ENCODE measurements around the gene EML6.
A peak's percentile ranks its signal among the peaks of the same experiment; 100 is the strongest.

Gene EML6

GRCh38 chr2:54914637-54915036 is 191.2 kb downstream of the EML6 start:
- no peak for DNase-seq (ENCODE audit: low spot score)

GRCh38 chr2:54915101-54915500 is 191.6 kb downstream of the EML6 start:
- DNase-seq (ENCODE audit: low spot score) = no peak

GRCh38 chr2:54916637-54917036 is 193.2 kb downstream of the EML6 start:
- no peak for DNase-seq (ENCODE audit: low spot score)

GRCh38 chr2:54918647-54919280 is 195.3 kb downstream of the EML6 start:
- DNase-seq (ENCODE audit: low spot score) = no peak

GRCh38 chr2:54920660-54921059 is 197.2 kb downstream of the EML6 start:
- no peak for DNase-seq (ENCODE audit: low spot score)

- no peak for DNase-seq (ENCODE audit: low spot score)
Measured at GRCh38 chr2:54924121-54924520, 200.7 kb downstream of the EML6 start.

GRCh38 chr2:54925022-54925421 is 201.6 kb downstream of the EML6 start:
- DNase-seq (ENCODE audit: low spot score) = no peak

GRCh38 chr2:54927085-54927750 is 203.8 kb downstream of the EML6 start:
- DNase-seq (ENCODE audit: low spot score) = no peak

GRCh38 chr2:54927751-54928615 is 204.5 kb downstream of the EML6 start:
- no peak for DNase-seq (ENCODE audit: low spot score)

GRCh38 chr2:54928719-54929118 is 205.3 kb downstream of the EML6 start:
- DNase-seq (ENCODE audit: low spot score) = no peak

GRCh38 chr2:54931473-54931872 is 208.0 kb downstream of the EML6 start:
- DNase-seq (ENCODE audit: low spot score) = no peak

GRCh38 chr2:54935389-54935788 is 211.9 kb downstream of the EML6 start:
- DNase-seq (ENCODE audit: low spot score) = no peak

GRCh38 chr2:54936766-54937165 is 213.3 kb downstream of the EML6 start:
- DNase-seq (ENCODE audit: low spot score) = no peak

GRCh38 chr2:54939446-54940118 is 216.1 kb downstream of the EML6 start:
- no peak for DNase-seq (ENCODE audit: low spot score)

- DNase-seq (ENCODE audit: low spot score) = no peak
Measured at GRCh38 chr2:54940723-54941122, 217.3 kb downstream of the EML6 start.

GRCh38 chr2:54941248-54941984 is 218.0 kb downstream of the EML6 start:
- DNase-seq (ENCODE audit: low spot score) = no peak

- peak; percentile 44 for DNase-seq (ENCODE audit: low spot score)
Measured at GRCh38 chr2:54942373-54942772, 218.9 kb downstream of the EML6 start.

- DNase-seq (ENCODE audit: low spot score) = no peak
Measured at GRCh38 chr2:54944724-54945326, 221.4 kb downstream of the EML6 start.

GRCh38 chr2:54945391-54946219 is 222.1 kb downstream of the EML6 start:
- DNase-seq (ENCODE audit: low spot score) = no peak

- DNase-seq (ENCODE audit: low spot score) = no peak
Measured at GRCh38 chr2:54946220-54946805, 222.9 kb downstream of the EML6 start.

All from CD4-positive, alpha-beta T cell treated with Interleukin-15 for 4 hours (primary cell).